HepG2 (cell line): ENCODE data around the gene FGA. TPM values are rescaled to one million over a fixed set of nuclear protein-coding genes. Genes with fewer than 3 reads are reported as not detected.

Experiments
- ARID5B ChIP-seq: IDR thresholded peaks from 2 replicates; pipeline ENCODE4 v1.4.0; 2020; ENCODE audit warnings: mild to moderate bottlenecking, missing genetic modification reagents
- ATAD3A ChIP-seq: sonication (generic); formaldehyde crosslinking; IDR thresholded peaks from 2 replicates; pipeline ENCODE4 v1.4.0; 2020; ENCODE audit warnings: missing genetic modification reagents
- GLI4 ChIP-seq: sonication (generic); formaldehyde crosslinking; IDR thresholded peaks from 2 replicates; pipeline ENCODE4 v1.5.1; 2020; ENCODE audit warnings: missing genetic modification reagents, mild to moderate bottlenecking, moderate library complexity, borderline replicate concordance
- MED13 ChIP-seq: sonication (generic); formaldehyde crosslinking; IDR thresholded peaks from 2 replicates; pipeline ENCODE4 v1.5.0; 2020; ENCODE audit warnings: missing genetic modification reagents
- NFE2L1 ChIP-seq: sonication (generic); formaldehyde crosslinking; IDR thresholded peaks from 2 replicates; pipeline ENCODE4 v1.4.0; 2020; ENCODE audit warnings: missing genetic modification reagents, mild to moderate bottlenecking, borderline replicate concordance
- POGK ChIP-seq: sonication (generic); formaldehyde crosslinking; conservative IDR thresholded peaks from 2 replicates; pipeline ENCODE4 v1.8.0; 2022; ENCODE audit warnings: mild to moderate bottlenecking, moderate library complexity, missing genetic modification reagents
- PRDM4 ChIP-seq: sonication (generic); formaldehyde crosslinking; IDR thresholded peaks from 2 replicates; pipeline ENCODE4 v1.9.0; 2021; ENCODE audit warnings: missing genetic modification reagents, borderline replicate concordance
- SRF ChIP-seq: IDR thresholded peaks from 2 replicates; pipeline ENCODE4 v1.6.1; 2011; ENCODE audit warnings: mild to moderate bottlenecking, low read depth, low read length, moderate library complexity
- TBL1XR1 ChIP-seq: fragments of 150-350 bp; IDR thresholded peaks from 2 replicates; pipeline ENCODE4 v1.6.1; 2014; ENCODE audit warnings: borderline replicate concordance, low read length; ENCODE audit not compliant: partially characterized antibody
- TBX3 ChIP-seq: fragments of 450-650 bp; IDR thresholded peaks from 2 replicates; pipeline ENCODE4 v1.6.1; 2017; ENCODE audit warnings: antibody characterized with exemption, mild to moderate bottlenecking, inconsistent platforms, borderline replicate concordance
- TCF7L2 ChIP-seq: IDR thresholded peaks from 2 replicates; pipeline ENCODE4 v1.6.1; 2011; ENCODE audit warnings: mild to moderate bottlenecking, low read depth, low read length, moderate library complexity
- ZEB1 ChIP-seq: IDR thresholded peaks from 2 replicates; pipeline ENCODE4 v1.6.1; 2012; ENCODE audit warnings: mild to moderate bottlenecking, low read depth, inconsistent platforms; ENCODE audit not compliant: insufficient replicate concordance
- ZNF256 ChIP-seq: sonication (generic); formaldehyde crosslinking; conservative IDR thresholded peaks from 2 replicates; pipeline ENCODE4 v1.4.0; 2020; ENCODE audit warnings: missing genetic modification reagents
- ZNF3 ChIP-seq: IDR thresholded peaks from 2 replicates; pipeline ENCODE4 v1.7.0; 2017; ENCODE audit warnings: inconsistent platforms
- ZNF513 ChIP-seq: sonication (generic); formaldehyde crosslinking; conservative IDR thresholded peaks from 2 replicates; pipeline ENCODE4 v1.5.0; 2020; ENCODE audit warnings: missing genetic modification reagents
- ZNF576 ChIP-seq: sonication (generic); formaldehyde crosslinking; IDR thresholded peaks from 2 replicates; pipeline ENCODE4 v1.4.0; 2020; ENCODE audit warnings: mild to moderate bottlenecking, missing genetic modification reagents
- ZNF784 ChIP-seq: sonication (generic); formaldehyde crosslinking; IDR thresholded peaks from 2 replicates; pipeline ENCODE4 v1.5.1; 2020; ENCODE audit warnings: missing genetic modification reagents, mild to moderate bottlenecking, borderline replicate concordance
- polyA plus RNA-seq, 8 experiments: library from polyadenylated mRNA; depleted of rRNA in 3 of 8; stranded (reverse) in 7 of 8; unstranded in 1 of 8; fragments of >200 nt; fragmentation: Illumina TruSeq in 4 of 8; extraction: Trizol in 4 of 8; gene quantifications; 2 replicates each; pipeline versions ENCODE4 v1.2.1 to v1.2.3, GENCODE V29; 2011 to 2016; ENCODE audit warnings: low read depth in 4 of 8, missing spikeins in 1 of 8, mixed read lengths in 1 of 8; ENCODE audit not compliant: insufficient read depth in 1 of 8
- total RNA-seq, 5 experiments: library from RNA; depleted of rRNA; stranded (reverse); fragments of >200 nt; fragmentation: Illumina TruSeq; extraction: Trizol; gene quantifications; 2 replicates each; pipeline ENCODE4 v1.2.3, GENCODE V29; 2016; ENCODE audit warnings: low read depth in 1 of 5

FGA gene
- total and polyA plus RNA-seq, 2 of the 13 experiments (the other 11 are each of a cell fraction or from before 2014, with no cell fraction given), result 640 to 1,523 TPM

GRCh38 chr4:154559494-154560418 is 30.8 kb downstream of the FGA start (continued):
- peak; percentile 99 for TF ChIP-seq ARID5B (CRISPR knock-in tag)
- peak; percentile 43; the same call in 1 of the 2 replicates for TF ChIP-seq TCF7L2
- TF ChIP-seq GLI4 (CRISPR knock-in tag), result no peak
- no peak for TF ChIP-seq ZNF576 (CRISPR knock-in tag)
- no peak for TF ChIP-seq ZNF256 (CRISPR knock-in tag)
- TF ChIP-seq ZEB1, result peak; percentile 24
- TF ChIP-seq SRF, result no peak
- TF ChIP-seq ATAD3A (CRISPR knock-in tag), result no peak
- TF ChIP-seq POGK (CRISPR knock-in tag), result 0 out of 2 replicates have a peak, but pooled peaks have one; percentile 26
- no peak for TF ChIP-seq ZNF513
- TF ChIP-seq TBL1XR1, result peak; percentile 84
- peak; percentile 78 for TF ChIP-seq TBX3
- TF ChIP-seq PRDM4 (CRISPR knock-in tag), result no peak
- TF ChIP-seq ZNF3 (CRISPR knock-in tag), result no peak
- no peak for TF ChIP-seq NFE2L1
- TF ChIP-seq MED13, result peak; percentile 88
- TF ChIP-seq ZNF784 (CRISPR knock-in tag), result no peak
